Stimulated activated CD8-positive, alpha-beta memory T cell treated with anti-CD3 and anti-CD28 coated beads, Interleukin-4, amount 100 ng/mL, for 1 hour (primary cell): Measurements from ENCODE around the gene ZC3H7A.

ENCODE experiments used
- DNase-seq, 2 donors: peaks; one replicate each; pipeline ENCODE4 v3.0.0-alpha.2; 2020; ENCODE audit warnings: low read depth in 2 of 2, low spot score in 1 of 2

The ZC3H7A gene

DNA sequence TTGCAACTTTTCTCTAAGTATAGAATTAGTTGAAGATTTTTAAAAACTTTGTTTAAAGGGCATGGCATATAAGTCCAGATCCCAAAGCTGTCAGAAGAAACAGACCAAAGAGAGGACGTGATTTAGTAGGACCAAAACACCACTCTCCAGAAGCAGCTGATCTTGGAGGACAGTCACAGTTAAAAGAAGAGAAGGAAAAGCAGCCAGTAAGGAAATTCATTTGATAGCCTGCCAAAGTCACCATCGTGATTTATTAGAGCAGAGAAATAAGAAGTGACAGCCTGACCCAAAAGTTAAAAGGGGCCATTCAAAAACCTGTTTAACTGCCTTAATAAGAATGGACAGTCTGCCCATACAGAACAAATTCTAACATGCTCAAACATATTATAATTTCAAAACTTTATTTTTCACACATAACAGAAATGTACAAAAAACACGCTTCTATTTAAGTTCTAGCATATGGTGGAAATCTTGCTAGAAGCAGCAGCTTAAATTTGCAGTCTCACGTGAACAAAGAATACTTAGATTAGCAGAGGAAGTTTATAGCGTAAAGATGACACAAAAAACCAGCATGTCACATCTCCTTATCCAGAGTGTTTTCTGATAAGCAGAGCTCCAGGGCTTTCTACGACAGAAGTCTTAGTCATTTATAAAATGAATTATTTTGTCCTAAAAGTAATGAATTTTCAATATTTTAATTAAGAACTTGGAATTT is 91.6 kb downstream of the ZC3H7A start:
- DNase-seq, result no peak
